IPS-11a (cell line): ENCODE results near the gene RUFY2.

ENCODE experiments used
- H3K4me3 ChIP-seq: one replicate; pipeline ENCODE4 v1.5.1; 2013; ENCODE audit warnings: low read depth, low read length, control low read depth

Gene RUFY2

GRCh38 chr10:68365611-68366010, 41.5 kb downstream of the RUFY2 start:
- H3K4me3 ChIP-seq, result no peak overlapping the region

- no peak overlapping the region for H3K4me3 ChIP-seq
Measured at GRCh38 chr10:68364101-68364886, 42.8 kb downstream of the RUFY2 start.

DNA sequence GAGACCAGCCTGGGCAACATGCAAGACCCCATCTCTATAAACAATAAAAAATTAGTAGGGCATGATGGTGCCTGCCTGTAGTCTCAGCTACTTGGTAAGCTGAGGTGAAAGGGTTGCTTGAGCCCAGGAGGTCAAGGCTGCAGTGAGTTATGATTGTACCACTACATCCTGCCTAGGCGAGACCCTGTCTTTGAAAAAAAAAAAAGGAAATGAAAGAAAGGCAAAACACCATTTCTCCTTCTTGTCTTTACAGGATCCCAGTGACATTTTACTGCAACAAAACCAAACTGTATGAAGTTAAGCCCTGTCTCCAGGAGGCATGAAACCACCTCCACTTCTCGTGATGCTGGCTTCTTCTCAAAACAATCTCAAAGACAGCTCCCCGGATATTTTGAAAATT, 44.5 kb downstream of the RUFY2 start:
- no peak overlapping the region for H3K4me3 ChIP-seq

GRCh38 chr10:68359189-68359588, 47.9 kb downstream of the RUFY2 start:
- no peak overlapping the region for H3K4me3 ChIP-seq

GRCh38 chr10:68353537-68353936, 53.5 kb downstream of the RUFY2 start:
- H3K4me3 ChIP-seq, result no peak overlapping the region

DNA sequence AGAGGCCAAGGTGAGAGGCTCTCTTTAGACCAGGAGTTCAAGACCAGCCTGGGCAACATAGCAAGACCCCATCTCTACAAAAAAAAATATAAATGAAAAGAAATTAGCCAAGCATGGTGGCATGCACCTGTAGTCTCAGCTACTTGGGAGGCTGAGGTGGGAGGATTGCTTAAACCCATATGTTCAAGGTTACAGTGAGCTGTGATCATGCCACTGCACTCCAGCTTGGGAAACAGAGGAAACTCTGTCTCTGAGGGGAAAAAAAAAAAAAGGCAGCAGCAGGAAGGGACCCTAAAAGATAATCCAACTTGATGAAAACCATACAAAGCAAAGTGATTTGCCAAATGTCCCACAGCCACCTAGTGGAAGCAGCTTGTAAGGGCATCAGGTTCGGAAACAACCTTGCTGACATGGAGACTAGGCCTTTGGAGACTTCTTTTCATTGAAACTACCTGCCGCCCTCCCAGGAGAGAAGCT, 58.8 kb downstream of the RUFY2 start:
- no peak overlapping the region for H3K4me3 ChIP-seq

DNA sequence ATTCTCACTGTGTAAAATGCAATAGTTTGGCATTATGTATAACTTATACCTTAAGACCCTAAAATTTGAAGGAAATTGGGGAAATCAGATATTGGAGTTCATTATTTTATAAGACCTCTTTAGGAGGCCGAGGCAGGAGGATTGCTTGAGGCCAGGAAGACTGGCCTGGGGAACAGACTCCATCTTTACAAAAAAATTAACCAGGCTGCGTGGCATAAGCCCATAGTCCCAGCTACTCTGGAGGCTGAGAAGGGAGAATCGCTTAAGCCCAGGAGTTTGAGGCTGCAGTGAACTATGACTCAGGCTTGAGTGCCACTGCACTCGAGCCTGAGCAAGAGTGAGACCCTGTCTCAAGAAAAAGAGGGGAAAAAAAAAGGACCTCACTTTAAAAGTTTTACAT, 60.3 kb downstream of the RUFY2 start:
- H3K4me3 ChIP-seq, result no peak overlapping the region

DNA sequence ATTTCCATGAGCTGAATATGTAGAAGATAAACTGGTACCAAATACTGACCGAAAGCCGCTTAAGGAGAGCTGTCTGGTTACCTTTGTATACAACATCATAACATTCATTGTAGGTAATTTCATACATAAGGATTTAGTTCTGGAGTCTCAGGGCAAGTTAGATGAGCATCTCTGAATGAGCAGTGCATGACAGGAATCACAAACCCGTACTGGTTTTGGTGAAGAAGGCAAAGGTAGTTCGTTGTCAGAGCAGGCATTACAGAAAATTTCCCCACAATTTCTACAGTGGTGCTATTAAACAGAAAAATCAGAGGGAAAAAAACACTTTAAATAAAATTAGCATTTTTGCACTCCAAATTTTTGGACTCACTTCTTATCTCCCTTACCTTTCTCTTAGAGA, 61.5 kb downstream of the RUFY2 start:
- H3K4me3 ChIP-seq, result no peak overlapping the region

- H3K4me3 ChIP-seq, result no peak overlapping the region
Measured at GRCh38 chr10:68342909-68343516, 64.1 kb downstream of the RUFY2 start.

GRCh38 chr10:68340358-68341080, 66.6 kb downstream of the RUFY2 start:
- no peak overlapping the region for H3K4me3 ChIP-seq

DNA sequence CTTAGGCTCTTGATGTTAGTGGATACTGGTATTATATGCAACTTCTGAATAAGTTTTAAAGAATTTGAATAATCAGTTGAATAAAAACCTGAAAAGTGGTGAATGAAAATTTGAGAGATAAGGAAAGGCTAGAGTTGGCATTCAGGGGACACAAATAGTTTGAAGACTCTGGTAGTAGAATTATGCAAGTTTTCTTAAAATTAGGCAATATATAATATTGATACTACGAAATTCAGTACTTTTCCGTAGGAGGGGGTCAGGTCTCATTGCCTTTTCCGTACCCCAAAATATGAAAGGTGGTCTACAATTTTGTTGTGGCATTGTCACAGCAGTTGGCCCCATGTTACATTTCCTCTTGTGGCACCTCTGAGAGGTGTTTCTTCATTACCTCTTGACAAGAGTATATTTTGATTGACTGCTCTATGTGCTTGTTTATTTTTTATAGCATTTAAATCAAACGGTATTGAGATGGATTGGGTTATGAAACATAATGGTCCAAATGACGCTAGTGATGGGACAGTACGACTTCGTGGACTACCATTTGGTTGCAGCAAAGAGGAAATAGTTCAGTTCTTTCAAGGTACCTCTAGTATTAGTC, 70.2 kb downstream of the RUFY2 start:
- H3K4me3 ChIP-seq, result no peak overlapping the region

DNA sequence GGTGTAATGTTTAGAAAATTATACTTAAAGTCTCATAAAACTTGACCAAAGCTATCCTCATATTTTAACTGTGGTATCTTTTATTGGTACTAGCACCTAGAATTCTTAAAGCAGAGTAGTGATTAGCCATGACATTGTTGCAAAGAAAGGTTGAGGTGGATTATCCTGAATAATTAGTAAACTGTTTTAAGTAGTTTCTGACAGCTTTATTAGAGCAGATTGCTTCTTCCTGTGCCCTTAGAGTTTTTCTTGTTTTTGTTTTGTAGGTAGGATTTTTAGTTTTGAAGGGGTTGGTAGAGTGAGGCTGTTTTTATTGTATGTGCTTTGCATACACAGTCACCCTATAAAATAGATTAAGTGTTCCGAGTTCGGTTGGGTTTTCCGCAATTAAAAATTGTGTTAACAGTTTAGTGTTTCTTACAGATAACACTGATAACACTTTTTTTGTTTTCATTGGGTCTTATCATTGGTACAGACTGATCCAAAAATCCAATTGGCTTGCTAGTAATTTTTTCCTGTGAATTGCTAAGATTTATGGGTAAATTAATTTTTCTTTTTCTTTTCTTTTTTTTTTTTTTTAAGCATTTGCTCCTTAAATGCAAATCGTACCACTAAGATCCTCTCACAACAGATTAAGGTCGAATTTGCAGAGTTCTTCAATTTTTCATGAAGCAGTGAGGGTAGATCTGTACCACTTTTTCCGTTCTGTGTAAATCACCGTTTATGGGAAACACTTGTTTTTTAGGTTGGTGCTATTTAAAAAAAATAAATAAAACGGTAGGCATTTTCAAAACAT, 72.2 kb downstream of the RUFY2 start:
- H3K4me3 ChIP-seq, result peak overlapping the region; percentile 95

DNA sequence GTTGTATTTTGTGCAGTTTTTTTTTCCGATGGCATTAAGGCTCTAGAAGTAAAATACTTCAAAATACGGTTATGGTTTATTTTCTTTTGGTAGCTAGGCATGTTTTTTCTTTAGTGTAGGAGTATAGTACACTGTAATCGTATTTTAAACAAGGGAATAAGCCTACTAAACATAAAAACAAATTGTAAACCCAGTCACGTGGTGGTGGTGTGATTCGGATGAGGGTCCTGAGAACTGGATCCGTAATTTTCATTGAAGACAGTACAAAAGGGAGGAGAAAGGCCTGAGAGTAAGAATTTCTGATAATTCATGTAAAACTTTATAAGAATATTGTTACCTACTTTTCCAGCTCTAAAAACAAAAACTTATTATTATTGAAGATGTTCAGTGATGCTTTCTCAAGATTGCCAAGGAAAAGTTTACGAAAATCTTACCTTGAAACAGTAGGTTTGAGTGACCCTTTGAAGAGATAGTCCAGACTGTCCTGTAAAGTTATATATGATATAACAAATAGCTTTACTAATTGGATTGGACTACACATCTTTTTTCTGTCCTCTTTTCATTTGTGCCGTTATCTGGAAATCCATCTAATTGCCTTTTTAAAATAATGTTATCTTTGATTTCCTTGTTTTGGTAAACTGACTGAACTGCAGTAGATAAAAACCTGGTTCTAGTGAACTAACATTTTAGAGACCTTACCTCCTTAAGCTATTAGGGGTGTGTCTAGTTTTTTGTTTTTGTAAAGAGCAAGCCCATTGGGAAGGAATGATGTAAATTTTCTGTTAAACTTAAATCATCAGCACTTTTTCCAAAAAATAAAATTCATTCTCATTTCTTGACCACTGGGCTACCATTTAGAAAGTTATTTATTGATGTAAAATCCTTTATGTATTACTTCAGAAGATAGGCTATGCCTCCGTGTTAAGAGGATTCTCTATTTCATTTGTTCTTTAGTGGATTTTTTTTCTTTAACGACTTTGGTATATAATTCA, 73.3 kb downstream of the RUFY2 start:
- H3K4me3 ChIP-seq, result peak overlapping the region; percentile 95

- H3K4me3 ChIP-seq, result peak overlapping the region; percentile 95
Measured at GRCh38 chr10:68333058-68333395, 74.0 kb downstream of the RUFY2 start.

DNA sequence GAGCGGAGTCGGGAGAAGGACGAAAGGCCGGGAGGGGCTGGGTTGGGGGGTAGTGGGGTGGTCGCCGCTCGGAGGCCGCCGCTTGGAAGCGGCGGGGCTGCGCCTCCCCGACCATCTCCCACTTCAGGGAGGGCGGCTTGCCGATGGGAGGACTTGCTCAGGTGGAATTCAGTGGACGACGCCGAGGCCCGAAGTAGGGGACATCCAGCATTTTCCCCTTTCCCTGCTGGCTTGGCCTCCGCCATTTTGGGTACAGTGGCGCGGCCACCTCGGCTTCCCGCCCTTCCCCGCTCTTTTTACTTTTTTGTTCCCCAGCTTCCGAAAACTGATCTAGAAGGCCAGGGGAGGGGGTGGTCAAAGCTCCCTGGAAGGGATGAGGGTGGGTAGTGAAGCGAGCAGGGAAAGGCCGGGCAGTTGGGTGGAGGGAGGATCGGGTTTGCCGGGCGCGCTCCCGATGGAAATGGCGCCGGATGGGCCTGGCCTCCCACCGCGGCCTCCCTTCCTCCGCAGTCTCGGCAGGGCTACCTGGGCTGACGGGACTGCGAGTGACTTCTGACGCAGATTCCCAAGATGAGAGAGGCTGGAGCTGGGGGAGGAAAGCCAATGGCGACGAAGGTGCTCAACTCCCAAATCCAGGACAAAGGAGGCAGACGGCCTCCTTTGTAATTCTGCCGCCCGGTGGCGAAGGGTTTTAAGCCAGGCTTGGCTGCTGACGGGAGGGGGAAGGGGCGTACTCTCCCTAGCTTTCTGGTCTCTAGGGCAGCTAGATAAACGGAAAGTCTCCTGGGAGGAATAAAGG, 74.6 kb downstream of the RUFY2 start, which contains the start of gene PBLD:
TSS of gene PBLD (minus strand) at position 670 of the 799 bp plus-strand sequence. CDS start 26,084 bp downstream, outside the sequence.
- H3K4me3 ChIP-seq, result peak within 1 kb of the TSS; percentile 95

GRCh38 chr10:68331455-68332258, 75.4 kb downstream of the RUFY2 start, which contains the start of gene HNRNPH3:
Gene HNRNPH3 (plus strand): TSS chr10:68332064. CDS start chr10:68337222, 5,158 bp downstream.
- peak within 1 kb of the TSS; percentile 95 for H3K4me3 ChIP-seq

GRCh38 chr10:68330852-68331454, 76.1 kb downstream of the RUFY2 start:
- peak overlapping the region; percentile 95 for H3K4me3 ChIP-seq
